ENCODE data around the gene NEDD4L.

Gene NEDD4L

GRCh38 chr18:58335821-58336220 lies 291.8 kb downstream of the NEDD4L start:
- Histone ChIP-seq H3K27me3 (no peaks in the 10 kb centered on the region), H4K20me1 (no peaks in the 10 kb centered on the region), H3K9ac (no peak overlapping the region), H3K4me2 (no peak overlapping the region), H3K36me3 (peaks cover 26% of the 10 kb centered on the region), H3K27ac (no peak overlapping the region), H3K4me3 (no peak overlapping the region), H3K4me1 (peaks cover 21% of the 10 kb centered on the region), H3K9me3 (peaks cover 13% of the 10 kb centered on the region; the same call in 1 of the 2 replicates)
- no peak for TF ChIP-seq Cebpa-rat (IDR thresholded peaks at IDR 0.05)

GRCh38 chr18:58336605-58337004 lies 292.6 kb downstream of the NEDD4L start:
- Histone ChIP-seq H3K27ac (no peak overlapping the region), H3K27me3 (no peaks in the 10 kb centered on the region), H3K4me1 (peaks cover 21% of the 10 kb centered on the region), H4K20me1 (no peaks in the 10 kb centered on the region), H3K4me3 (no peak overlapping the region), H3K36me3 (peaks cover 21% of the 10 kb centered on the region), H3K9ac (no peak overlapping the region), H3K4me2 (no peak overlapping the region), H3K9me3 (peaks cover 13% of the 10 kb centered on the region; the same call in 1 of the 2 replicates)
- no peak for TF ChIP-seq Cebpa-rat (IDR thresholded peaks at IDR 0.05)

- no peak for TF ChIP-seq Cebpa-rat (IDR thresholded peaks at IDR 0.05)
- H3K4me1 ChIP-seq: peaks cover 21% of the 10 kb centered on the region
- no peaks in the 10 kb centered on the region for H4K20me1 ChIP-seq
- no peaks in the 10 kb centered on the region for H3K27me3 ChIP-seq
- H3K4me3 ChIP-seq: no peak overlapping the region
- H3K9me3 ChIP-seq: peaks cover 13% of the 10 kb centered on the region; the same call in 1 of the 2 replicates
- peaks cover 27% of the 10 kb centered on the region for H3K36me3 ChIP-seq
- no peak overlapping the region for H3K9ac ChIP-seq
- H3K27ac ChIP-seq: no peak overlapping the region
- 0 out of 2 replicates have a peak overlapping the region, but pooled peaks have one; percentile 25 for H3K4me2 ChIP-seq
These were observed 293.3 kb downstream of the NEDD4L start for GRCh38 chr18:58337285-58337684.

GRCh38 chr18:58337686-58338085 lies 293.7 kb downstream of the NEDD4L start:
- Histone ChIP-seq H3K4me1 (peaks cover 21% of the 10 kb centered on the region), H4K20me1 (no peaks in the 10 kb centered on the region), H3K9me3 (peaks cover 13% of the 10 kb centered on the region; the same call in 1 of the 2 replicates), H3K9ac (no peak overlapping the region), H3K27ac (no peak overlapping the region), H3K4me3 (no peak overlapping the region), H3K36me3 (peaks cover 26% of the 10 kb centered on the region), H3K4me2 (peak overlapping the region; percentile 25; the same call in 1 of the 2 replicates), H3K27me3 (no peaks in the 10 kb centered on the region)
- no peak for TF ChIP-seq Cebpa-rat (IDR thresholded peaks at IDR 0.05)

GRCh38 chr18:58338141-58338540 lies 294.1 kb downstream of the NEDD4L start:
- Histone ChIP-seq H3K4me2 (peak overlapping the region; percentile 25; the same call in 1 of the 2 replicates), H3K36me3 (peaks cover 27% of the 10 kb centered on the region), H3K4me1 (peaks cover 21% of the 10 kb centered on the region), H3K9me3 (peaks cover 13% of the 10 kb centered on the region; the same call in 1 of the 2 replicates), H3K9ac (no peak overlapping the region), H4K20me1 (no peaks in the 10 kb centered on the region), H3K27me3 (no peaks in the 10 kb centered on the region), H3K4me3 (no peak overlapping the region), H3K27ac (no peak overlapping the region)
- no peak for TF ChIP-seq Cebpa-rat (IDR thresholded peaks at IDR 0.05)

- peaks cover 21% of the 10 kb centered on the region for H3K4me1 ChIP-seq
- H3K27ac ChIP-seq: no peak overlapping the region
- no peak overlapping the region for H3K4me2 ChIP-seq
- TF ChIP-seq Cebpa-rat (IDR thresholded peaks at IDR 0.05): no peak
- H3K9ac ChIP-seq: no peak overlapping the region
- no peaks in the 10 kb centered on the region for H4K20me1 ChIP-seq
- peaks cover 13% of the 10 kb centered on the region; the same call in 1 of the 2 replicates for H3K9me3 ChIP-seq
- H3K27me3 ChIP-seq: no peaks in the 10 kb centered on the region
- H3K4me3 ChIP-seq: no peak overlapping the region
- peaks cover 31% of the 10 kb centered on the region for H3K36me3 ChIP-seq
These were observed 295.1 kb downstream of the NEDD4L start for GRCh38 chr18:58338961-58339592.

GRCh38 chr18:58339890-58340289 lies 295.9 kb downstream of the NEDD4L start:
- Histone ChIP-seq H3K36me3 (peaks cover 38% of the 10 kb centered on the region), H3K27me3 (no peaks in the 10 kb centered on the region), H3K4me3 (no peak overlapping the region), H3K4me2 (peak overlapping the region; percentile 1; the same call in 1 of the 2 replicates), H3K9ac (no peak overlapping the region), H3K9me3 (peaks cover 13% of the 10 kb centered on the region; the same call in 1 of the 2 replicates), H3K4me1 (peaks cover 21% of the 10 kb centered on the region), H4K20me1 (no peaks in the 10 kb centered on the region), H3K27ac (no peak overlapping the region)
- no peak for TF ChIP-seq Cebpa-rat (IDR thresholded peaks at IDR 0.05)

GRCh38 chr18:58341916-58342315 lies 297.9 kb downstream of the NEDD4L start:
- TF ChIP-seq Cebpa-rat (IDR thresholded peaks at IDR 0.05): peak; percentile 88

GRCh38 chr18:58344080-58344670 lies 300.1 kb downstream of the NEDD4L start:
- H3K4me2 ChIP-seq: no peak overlapping the region
- H3K4me1 ChIP-seq: peaks cover 9% of the 10 kb centered on the region
- peaks cover 26% of the 10 kb centered on the region for H3K36me3 ChIP-seq
- TF ChIP-seq Cebpa-rat (IDR thresholded peaks at IDR 0.05): no peak
- H3K9me3 ChIP-seq: no peaks in the 10 kb centered on the region
- H3K27me3 ChIP-seq: no peaks in the 10 kb centered on the region
- no peak overlapping the region for H3K4me3 ChIP-seq
- H4K20me1 ChIP-seq: no peaks in the 10 kb centered on the region
- H3K27ac ChIP-seq: no peak overlapping the region
- H3K9ac ChIP-seq: no peak overlapping the region

More at GRCh38 chr18:58341916-58342315, 297.9 kb downstream of the NEDD4L start:
- H3K27ac ChIP-seq: no peak overlapping the region
- H3K4me3 ChIP-seq: no peak overlapping the region
- no peaks in the 10 kb centered on the region for H4K20me1 ChIP-seq
- H3K36me3 ChIP-seq: peaks cover 26% of the 10 kb centered on the region
- H3K4me1 ChIP-seq: peaks cover 13% of the 10 kb centered on the region
- H3K9ac ChIP-seq: no peak overlapping the region
- H3K4me2 ChIP-seq: no peak overlapping the region
- no peaks in the 10 kb centered on the region for H3K9me3 ChIP-seq
- no peaks in the 10 kb centered on the region for H3K27me3 ChIP-seq

- Histone ChIP-seq H3K27ac (no peak overlapping the region), H3K9ac (no peak overlapping the region), H3K4me1 (peaks cover 13% of the 10 kb centered on the region), H3K9me3 (no peaks in the 10 kb centered on the region), H4K20me1 (no peaks in the 10 kb centered on the region), H3K36me3 (peaks cover 33% of the 10 kb centered on the region), H3K4me2 (no peak overlapping the region), H3K27me3 (no peaks in the 10 kb centered on the region), H3K4me3 (no peak overlapping the region)
- no peak for TF ChIP-seq Cebpa-rat (IDR thresholded peaks at IDR 0.05)
These were observed 300.9 kb downstream of the NEDD4L start for GRCh38 chr18:58344861-58345463.

Data from BLaER1 (cell line).